Prostate gland (tissue), 2 donors: Measurements from ENCODE around the gene PCTP. TPM values are rescaled to one million over a fixed set of nuclear protein-coding genes. Genes with fewer than 3 reads are reported as not detected.

Experiments
- DNase-seq: peaks from one replicate; pipeline ENCODE4 v3.0.0-alpha.2; 2019; ENCODE audit warnings: low spot score
- H3K27ac ChIP-seq, 2 donors: fragments of 200-600 bp; sonication (generic); 2 replicates each; pipeline ENCODE4 v1.5.1; 2017 to 2019
- H3K27me3 ChIP-seq: fragments of 200-600 bp; sonication (generic); replicated peaks from 2 replicates; pipeline ENCODE4 v1.5.1; 2019; ENCODE audit not compliant: insufficient read depth
- H3K36me3 ChIP-seq, 2 donors: fragments of 200-600 bp; sonication (generic); 1 replicate in 1 of 2; 2 replicates in 1 of 2; pipeline versions ENCODE4 v1.5.1 to v1.8.1; 2017 to 2019
- H3K4me1 ChIP-seq: fragments of 200-600 bp; sonication (generic); replicated peaks from 2 replicates; pipeline ENCODE4 v1.5.1; 2019
- H3K4me3 ChIP-seq, 2 donors: fragments of 200-600 bp; sonication (generic); 2 replicates each; pipeline ENCODE4 v1.5.1; 2017 to 2019
- H3K9me3 ChIP-seq: fragments of 200-600 bp; sonication (generic); 2 replicates; pipeline ENCODE4 v1.5.1; 2017
- CTCF ChIP-seq, 4 experiments: fragments of 200-600 bp in 2 of 4; fragments of 450-650 bp in 2 of 4; sonication (generic) in 2 of 4; IDR thresholded peaks; 1 replicate in 3 of 4; 2 replicates in 1 of 4; pipeline ENCODE4 v1.5.1; 2016 to 2019; ENCODE audit warnings: antibody characterized with exemption in 4 of 4, mild to moderate bottlenecking in 2 of 4, moderate library complexity in 2 of 4
- POLR2A ChIP-seq: fragments of 450-650 bp; IDR thresholded peaks from one replicate; pipeline ENCODE4 v1.6.1; 2016; ENCODE audit warnings: antibody characterized with exemption, mild to moderate bottlenecking
- POLR2AphosphoS5 ChIP-seq: sonication (generic); formaldehyde crosslinking; IDR thresholded peaks from one replicate; pipeline ENCODE4 v1.6.1; 2017; ENCODE audit warnings: antibody characterized with exemption
- WGBS: methylation state at CpG from one replicate; pipeline ENCODE4 v1.1.5; 2018; 5-methylcytosine and 5-hydroxymethylcytosine counted together
- intact Hi-C: fragments of 100-400 bp; cut with DNase I; formaldehyde crosslinking; loops from one replicate; pipeline ENCODE4 v1.14.2; 2022
- total RNA-seq, 2 donors: library from RNA; depleted of rRNA; stranded (reverse); fragments of >200 nt; gene quantifications; one replicate each; pipeline ENCODE4 v1.1.0, GENCODE V29; 2016

Gene PCTP
- total RNA-seq, 2 donors from 2014 or later, result 14.7 to 21.9 TPM

- no peak overlapping the region for H3K4me3 ChIP-seq
- intact Hi-C loops, result no loop called here
- H3K4me1 ChIP-seq, result no peaks in the 10 kb centered on the region
- H3K36me3 ChIP-seq, result no peaks in the 10 kb centered on the region
- no peak overlapping the region for H3K27ac ChIP-seq
- H3K27me3 ChIP-seq, result no peaks in the 10 kb centered on the region
- WGBS, result 72% methylated on average over 3 of the region's 3 CpGs
- DNase-seq, result no peak
- TF ChIP-seq POLR2A, result no peak
- H3K9me3 ChIP-seq, result no peaks in the 10 kb centered on the region
These were observed 40.4 kb upstream of the PCTP start for GRCh38 chr17:55710410-55710809.

GRCh38 chr17:55710829-55711496 is 39.9 kb upstream of the PCTP start:
- no peak for TF ChIP-seq CTCF (IDR thresholded peaks at IDR 0.05)
- no peak for TF ChIP-seq POLR2AphosphoS5
- no peak for TF ChIP-seq POLR2A
- Histone ChIP-seq H3K4me3 (no peak overlapping the region), H3K27me3 (no peaks in the 10 kb centered on the region), H3K27ac (no peak overlapping the region), H3K4me1 (no peaks in the 10 kb centered on the region), H3K36me3 (no peaks in the 10 kb centered on the region), H3K9me3 (no peaks in the 10 kb centered on the region)
- intact Hi-C loops, result no loop called here
- 64% methylated on average over 4 of the region's 4 CpGs for WGBS
- DNase-seq, result no peak

GRCh38 chr17:55717432-55717831 is 33.4 kb upstream of the PCTP start:
- no peak overlapping the region for H3K27ac ChIP-seq
- intact Hi-C loops, result no loop called here
- 95% methylated on average over 4 of the region's 4 CpGs for WGBS
- no peak for DNase-seq
- TF ChIP-seq CTCF (IDR thresholded peaks at IDR 0.05) (no peak), POLR2AphosphoS5 (no peak), POLR2A (no peak)
- H3K9me3 ChIP-seq, result no peaks in the 10 kb centered on the region
- H3K36me3 ChIP-seq, result no peaks in the 10 kb centered on the region
- H3K27me3 ChIP-seq, result no peaks in the 10 kb centered on the region
- H3K4me3 ChIP-seq, result no peak overlapping the region
- H3K4me1 ChIP-seq, result no peaks in the 10 kb centered on the region

- WGBS, result 55% methylated on average over 11 of the region's 11 CpGs
- intact Hi-C loops, result loop anchor here (2.0 kb wide), 1 partner anchor 191 kb away; no protein-coding TSS in a partner anchor
- DNase-seq, result peak; percentile 70
- H3K4me3 ChIP-seq, result no peak overlapping the region
- H3K9me3 ChIP-seq, result no peaks in the 10 kb centered on the region
- no peaks in the 10 kb centered on the region for H3K36me3 ChIP-seq
- peak; percentile 6 for TF ChIP-seq POLR2AphosphoS5
- peak; percentile 56 to 74 (median 68) for TF ChIP-seq CTCF (IDR thresholded peaks at IDR 0.05)
- TF ChIP-seq POLR2A, result no peak
- peaks cover 2% of the 10 kb centered on the region for H3K27me3 ChIP-seq
- H3K27ac ChIP-seq, result no peak overlapping the region
- no peaks in the 10 kb centered on the region for H3K4me1 ChIP-seq
These were observed 32.7 kb upstream of the PCTP start for GRCh38 chr17:55717898-55718735.

GRCh38 chr17:55720919-55721836 is 29.7 kb upstream of the PCTP start:
- Histone ChIP-seq H3K9me3 (no peaks in the 10 kb centered on the region), H3K4me3 (no peak overlapping the region), H3K36me3 (no peaks in the 10 kb centered on the region), H3K4me1 (no peaks in the 10 kb centered on the region), H3K27ac (no peak overlapping the region), H3K27me3 (peaks cover 2% of the 10 kb centered on the region)
- intact Hi-C loops, result no loop called here
- no peak for DNase-seq
- 62% methylated on average over 6 of the region's 6 CpGs for WGBS
- no peak for TF ChIP-seq CTCF (IDR thresholded peaks at IDR 0.05)
- TF ChIP-seq POLR2A, result no peak
- TF ChIP-seq POLR2AphosphoS5, result no peak
